HEK293 (cell line): ENCODE results near the gene BTK.

Experiments
- CTCF ChIA-PET: fragments of 350-600 bp; formaldehyde crosslinking; extraction: SDS; loops from one replicate; lab custom pipeline; 2021; ENCODE audit warnings: antibody characterized with exemption; lab: Yijun Ruan, JAX
- POLR2A ChIA-PET: fragments of 300-600 bp; formaldehyde crosslinking; extraction: SDS; loops from one replicate; lab custom pipeline; 2020; ENCODE audit warnings: antibody characterized with exemption, inconsistent platforms; lab: Yijun Ruan, JAX
- H3K27ac ChIP-seq: fragments of 200-500 bp; sonication (Bioruptor generic); 2 replicates; pipeline ENCODE4 v1.5.1; 2014; ENCODE audit warnings: low read depth, low read length, control low read depth, inconsistent platforms; ENCODE audit errors: extremely low read depth
- H3K36me3 ChIP-seq, 2 experiments: fragments of 200-500 bp in 1 of 2; sonication (Bioruptor generic) in 1 of 2; 1 replicate in 1 of 2; 2 replicates in 1 of 2; pipeline ENCODE4 v1.5.1; 2014 to 2017; ENCODE audit warnings: inconsistent platforms in 2 of 2, low read length in 2 of 2; ENCODE audit not compliant: control insufficient read depth in 2 of 2, insufficient read depth in 1 of 2
- H3K4me1 ChIP-seq: fragments of 200-500 bp; sonication (Bioruptor generic); 2 replicates; pipeline ENCODE4 v1.5.1; 2014; ENCODE audit warnings: mild to moderate bottlenecking, low read length, inconsistent platforms; ENCODE audit not compliant: control insufficient read depth, insufficient read depth
- H3K4me3 ChIP-seq: 2 replicates; pipeline ENCODE4 v1.5.1; 2011; ENCODE audit warnings: low read depth, mild to moderate bottlenecking, control low read depth, low read length, moderate library complexity
- H3K9me3 ChIP-seq: fragments of 200-500 bp; sonication (Bioruptor generic); 2 replicates; pipeline ENCODE4 v1.5.1; 2014; ENCODE audit warnings: low read depth, low read length, inconsistent platforms; ENCODE audit not compliant: control insufficient read depth, insufficient read depth
- HOXA7 ChIP-seq: sonication (generic); formaldehyde crosslinking; IDR thresholded peaks from 2 replicates; pipeline ENCODE4 v1.8.1; 2022; ENCODE audit warnings: missing genetic modification reagents, borderline replicate concordance
- KLF10 ChIP-seq: fragments of 450-650 bp; IDR thresholded peaks from 2 replicates; pipeline ENCODE4 v1.5.1; 2018; ENCODE audit warnings: missing biosample characterization, mild to moderate bottlenecking, missing genetic modification characterization
- MYNN ChIP-seq: fragments of 450-650 bp; formaldehyde crosslinking; IDR thresholded peaks from 2 replicates; pipeline ENCODE4 v1.5.1; 2016; ENCODE audit warnings: missing biosample characterization, missing genetic modification characterization, borderline replicate concordance
- MZF1 ChIP-seq: fragments of 450-650 bp; formaldehyde crosslinking; IDR thresholded peaks from 2 replicates; pipeline ENCODE4 v1.5.1; 2017; ENCODE audit warnings: missing biosample characterization, missing genetic modification characterization, borderline replicate concordance
- SETDB1 ChIP-seq: IDR thresholded peaks from one replicate; pipeline ENCODE4 v1.6.1; 2017; ENCODE audit warnings: mild to moderate bottlenecking, low read length, moderate library complexity, mixed read lengths; ENCODE audit not compliant: insufficient read length
- ZFP37 ChIP-seq: fragments of 450-650 bp; formaldehyde crosslinking; IDR thresholded peaks from 2 replicates; pipeline ENCODE4 v1.5.1; 2016; ENCODE audit warnings: missing biosample characterization, missing genetic modification characterization
- ZNF138 ChIP-seq: fragments of 450-650 bp; formaldehyde crosslinking; IDR thresholded peaks from 2 replicates; pipeline ENCODE4 v1.5.1; 2016; ENCODE audit warnings: missing biosample characterization, missing genetic modification characterization, borderline replicate concordance
- ZNF157 ChIP-seq: fragments of 450-650 bp; formaldehyde crosslinking; IDR thresholded peaks from 2 replicates; pipeline ENCODE4 v1.5.1; 2016; ENCODE audit warnings: missing biosample characterization, missing genetic modification characterization
- ZNF202 ChIP-seq: fragments of 450-650 bp; formaldehyde crosslinking; IDR thresholded peaks from 2 replicates; pipeline ENCODE4 v1.5.1; 2016; ENCODE audit warnings: missing biosample characterization, missing genetic modification characterization, borderline replicate concordance
- ZNF214 ChIP-seq: fragments of 450-650 bp; formaldehyde crosslinking; IDR thresholded peaks from 2 replicates; pipeline ENCODE4 v1.5.1; 2017; ENCODE audit warnings: missing biosample characterization, mild to moderate bottlenecking, missing genetic modification characterization, borderline replicate concordance
- ZNF302 ChIP-seq: fragments of 450-650 bp; formaldehyde crosslinking; IDR thresholded peaks from 2 replicates; pipeline ENCODE4 v1.5.1; 2016; ENCODE audit warnings: missing biosample characterization, missing genetic modification characterization, low read depth
- ZNF335 ChIP-seq: fragments of 450-650 bp; formaldehyde crosslinking; conservative IDR thresholded peaks from 2 replicates; pipeline ENCODE4 v1.5.1; 2016; ENCODE audit warnings: missing biosample characterization, missing genetic modification characterization
- ZNF350 ChIP-seq: fragments of 450-650 bp; formaldehyde crosslinking; IDR thresholded peaks from 2 replicates; pipeline ENCODE4 v1.5.0; 2017; ENCODE audit warnings: missing biosample characterization, mild to moderate bottlenecking, missing genetic modification characterization
- ZNF354C ChIP-seq: fragments of 450-650 bp; formaldehyde crosslinking; IDR thresholded peaks from 2 replicates; pipeline ENCODE4 v1.5.1; 2016; ENCODE audit warnings: missing biosample characterization, missing genetic modification characterization, low read depth, borderline replicate concordance
- ZNF416 ChIP-seq: fragments of 450-650 bp; formaldehyde crosslinking; IDR thresholded peaks from 2 replicates; pipeline ENCODE4 v1.5.1; 2016; ENCODE audit warnings: missing biosample characterization, missing genetic modification characterization
- ZNF558 ChIP-seq: fragments of 450-650 bp; formaldehyde crosslinking; IDR thresholded peaks from 2 replicates; pipeline ENCODE4 v1.5.1; 2016; ENCODE audit warnings: missing biosample characterization, missing genetic modification characterization
- ZNF610 ChIP-seq: fragments of 450-650 bp; formaldehyde crosslinking; IDR thresholded peaks from 2 replicates; pipeline ENCODE4 v1.5.1; 2016; ENCODE audit warnings: missing biosample characterization, missing genetic modification characterization, borderline replicate concordance
- ZNF654 ChIP-seq: fragments of 450-650 bp; formaldehyde crosslinking; IDR thresholded peaks from 2 replicates; pipeline ENCODE4 v1.5.1; 2016; ENCODE audit warnings: low read depth, missing biosample characterization, missing genetic modification characterization
- ZSCAN23 ChIP-seq: fragments of 450-650 bp; formaldehyde crosslinking; IDR thresholded peaks from 2 replicates; pipeline ENCODE4 v1.5.1; 2016; ENCODE audit warnings: missing biosample characterization, missing genetic modification characterization
- TF ChIP-seq, protein P1 (sequence below): fragments of 450-650 bp; formaldehyde crosslinking; IDR thresholded peaks from 2 replicates; pipeline ENCODE4 v1.5.1; 2016; ENCODE audit warnings: missing biosample characterization, missing genetic modification characterization
- TF ChIP-seq, protein P2 (sequence below): fragments of 450-650 bp; formaldehyde crosslinking; IDR thresholded peaks from 2 replicates; pipeline ENCODE4 v1.5.1; 2017; ENCODE audit warnings: missing biosample characterization, missing genetic modification characterization
- TF ChIP-seq, protein P3 (sequence below): fragments of 450-650 bp; formaldehyde crosslinking; IDR thresholded peaks from 2 replicates; pipeline ENCODE4 v1.5.1; 2016; ENCODE audit warnings: missing biosample characterization, missing genetic modification characterization
- TF ChIP-seq, protein P4 (sequence below): fragments of 450-650 bp; formaldehyde crosslinking; IDR thresholded peaks from 2 replicates; pipeline ENCODE4 v1.5.1; 2016; ENCODE audit warnings: missing biosample characterization, missing genetic modification characterization
- TF ChIP-seq, protein P5 (sequence below): fragments of 450-650 bp; formaldehyde crosslinking; IDR thresholded peaks from 2 replicates; pipeline ENCODE4 v1.5.1; 2017; ENCODE audit warnings: missing biosample characterization, mild to moderate bottlenecking, missing genetic modification characterization, moderate library complexity

Gene BTK

DNA sequence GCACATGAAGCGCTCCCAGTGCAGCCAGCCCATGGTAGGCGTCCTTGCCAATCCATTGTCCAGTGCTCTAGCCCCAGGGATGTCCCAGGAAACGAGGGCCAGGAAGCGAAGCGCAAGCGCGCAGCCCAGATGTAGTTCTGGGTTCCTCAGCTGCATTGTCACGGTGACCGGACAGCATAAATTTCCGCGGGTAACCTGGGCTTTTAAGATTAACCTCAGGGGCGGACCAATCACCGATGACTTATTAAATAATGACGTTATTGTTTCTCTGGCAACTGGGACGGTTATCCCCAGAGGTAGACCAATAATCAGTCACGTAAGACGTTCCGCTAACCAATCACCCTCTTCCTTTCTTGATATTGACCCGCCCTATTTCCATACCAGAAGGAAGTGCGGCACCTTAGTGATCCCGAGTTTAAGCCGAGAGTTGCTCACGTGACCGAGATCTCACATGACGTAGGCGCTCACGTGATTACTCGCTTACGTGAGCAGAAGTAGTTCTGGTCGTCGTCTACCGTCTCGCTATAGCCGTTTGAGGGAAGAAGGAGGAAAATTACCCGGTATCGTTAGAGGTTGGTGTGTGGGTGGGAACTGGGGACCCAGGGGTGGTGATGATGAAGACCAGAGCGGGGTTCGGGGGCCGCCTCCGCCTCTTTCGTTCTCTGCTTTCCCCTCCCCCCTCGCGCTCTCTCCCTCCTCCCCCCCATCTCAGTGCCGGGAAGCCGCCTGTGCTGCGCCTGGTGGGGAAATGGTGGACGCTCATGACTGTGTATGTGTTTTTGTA, 21.9 kb upstream of the BTK start, which contains the start of the genes GLA and HNRNPH2:
Gene GLA (minus strand): TSS at position 178 of the 784 bp plus-strand sequence. CDS start 22 bp downstream, at position 156.
Gene HNRNPH2 (plus strand): TSS at position 475 of the 784 bp plus-strand sequence. CDS start 3,767 bp downstream, outside the sequence.
- ChIA-PET CTCF (no interaction called here), POLR2A (interaction anchor here (1.0 to 1.9 kb wide), 4 partner anchors 10 to 61 kb away, joined by 3 to 22 read pairs (median 4); partner anchors contain the start of gene RPL36A)
- Histone ChIP-seq H3K4me1 (peaks cover 6% of the 10 kb centered on the region), H3K4me3 (peak within 1 kb of the TSS; percentile 47), H3K36me3 (peaks cover 13 to 28% of the 10 kb centered on the region in 2 experiments; a peak in 2 of 3 replicates), H3K9me3 (no peaks in the 10 kb centered on the region), H3K27ac (peak within 1 kb of the TSS; percentile 84)
- TF ChIP-seq ZNF654 (tag by site-specific recombination), result no peak
- peak; percentile 95 for TF ChIP-seq ZSCAN23 (tag by site-specific recombination)
- TF ChIP-seq MZF1 (tag by site-specific recombination), result no peak
- TF ChIP-seq, protein P1, sequence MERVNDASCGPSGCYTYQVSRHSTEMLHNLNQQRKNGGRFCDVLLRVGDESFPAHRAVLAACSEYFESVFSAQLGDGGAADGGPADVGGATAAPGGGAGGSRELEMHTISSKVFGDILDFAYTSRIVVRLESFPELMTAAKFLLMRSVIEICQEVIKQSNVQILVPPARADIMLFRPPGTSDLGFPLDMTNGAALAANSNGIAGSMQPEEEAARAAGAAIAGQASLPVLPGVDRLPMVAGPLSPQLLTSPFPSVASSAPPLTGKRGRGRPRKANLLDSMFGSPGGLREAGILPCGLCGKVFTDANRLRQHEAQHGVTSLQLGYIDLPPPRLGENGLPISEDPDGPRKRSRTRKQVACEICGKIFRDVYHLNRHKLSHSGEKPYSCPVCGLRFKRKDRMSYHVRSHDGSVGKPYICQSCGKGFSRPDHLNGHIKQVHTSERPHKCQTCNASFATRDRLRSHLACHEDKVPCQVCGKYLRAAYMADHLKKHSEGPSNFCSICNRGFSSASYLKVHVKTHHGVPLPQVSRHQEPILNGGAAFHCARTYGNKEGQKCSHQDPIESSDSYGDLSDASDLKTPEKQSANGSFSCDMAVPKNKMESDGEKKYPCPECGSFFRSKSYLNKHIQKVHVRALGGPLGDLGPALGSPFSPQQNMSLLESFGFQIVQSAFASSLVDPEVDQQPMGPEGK, result peak; percentile 91
- TF ChIP-seq, protein P2, sequence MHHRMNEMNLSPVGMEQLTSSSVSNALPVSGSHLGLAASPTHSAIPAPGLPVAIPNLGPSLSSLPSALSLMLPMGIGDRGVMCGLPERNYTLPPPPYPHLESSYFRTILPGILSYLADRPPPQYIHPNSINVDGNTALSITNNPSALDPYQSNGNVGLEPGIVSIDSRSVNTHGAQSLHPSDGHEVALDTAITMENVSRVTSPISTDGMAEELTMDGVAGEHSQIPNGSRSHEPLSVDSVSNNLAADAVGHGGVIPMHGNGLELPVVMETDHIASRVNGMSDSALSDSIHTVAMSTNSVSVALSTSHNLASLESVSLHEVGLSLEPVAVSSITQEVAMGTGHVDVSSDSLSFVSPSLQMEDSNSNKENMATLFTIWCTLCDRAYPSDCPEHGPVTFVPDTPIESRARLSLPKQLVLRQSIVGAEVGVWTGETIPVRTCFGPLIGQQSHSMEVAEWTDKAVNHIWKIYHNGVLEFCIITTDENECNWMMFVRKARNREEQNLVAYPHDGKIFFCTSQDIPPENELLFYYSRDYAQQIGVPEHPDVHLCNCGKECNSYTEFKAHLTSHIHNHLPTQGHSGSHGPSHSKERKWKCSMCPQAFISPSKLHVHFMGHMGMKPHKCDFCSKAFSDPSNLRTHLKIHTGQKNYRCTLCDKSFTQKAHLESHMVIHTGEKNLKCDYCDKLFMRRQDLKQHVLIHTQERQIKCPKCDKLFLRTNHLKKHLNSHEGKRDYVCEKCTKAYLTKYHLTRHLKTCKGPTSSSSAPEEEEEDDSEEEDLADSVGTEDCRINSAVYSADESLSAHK, result peak; percentile 69
- no peak for TF ChIP-seq SETDB1
- TF ChIP-seq ZNF138 (tag by site-specific recombination), result no peak
- TF ChIP-seq HOXA7 (CRISPR knock-in tag), result no peak
- TF ChIP-seq ZNF350, result peak; percentile 3
- TF ChIP-seq ZNF202 (tag by site-specific recombination), result no peak
- no peak for TF ChIP-seq ZNF416 (tag by site-specific recombination)
- TF ChIP-seq ZNF354C (tag by site-specific recombination), result no peak
- TF ChIP-seq, protein P3, sequence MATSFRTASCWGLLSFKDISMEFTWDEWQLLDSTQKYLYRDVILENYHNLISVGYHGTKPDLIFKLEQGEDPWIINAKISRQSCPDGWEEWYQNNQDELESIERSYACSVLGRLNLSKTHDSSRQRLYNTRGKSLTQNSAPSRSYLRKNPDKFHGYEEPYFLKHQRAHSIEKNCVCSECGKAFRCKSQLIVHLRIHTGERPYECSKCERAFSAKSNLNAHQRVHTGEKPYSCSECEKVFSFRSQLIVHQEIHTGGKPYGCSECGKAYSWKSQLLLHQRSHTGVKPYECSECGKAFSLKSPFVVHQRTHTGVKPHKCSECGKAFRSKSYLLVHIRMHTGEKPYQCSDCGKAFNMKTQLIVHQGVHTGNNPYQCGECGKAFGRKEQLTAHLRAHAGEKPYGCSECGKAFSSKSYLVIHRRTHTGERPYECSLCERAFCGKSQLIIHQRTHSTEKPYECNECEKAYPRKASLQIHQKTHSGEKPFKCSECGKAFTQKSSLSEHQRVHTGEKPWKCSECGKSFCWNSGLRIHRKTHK (tag by site-specific recombination), result no peak
- TF ChIP-seq ZFP37, result peak; percentile 91
- no peak for TF ChIP-seq ZNF335 (tag by site-specific recombination)
- 0 out of 2 replicates have a peak, but pooled peaks have one; percentile 37 for TF ChIP-seq ZNF302 (tag by site-specific recombination)
- TF ChIP-seq ZNF558 (tag by site-specific recombination), result no peak; the same call in none of the 2 replicates
- TF ChIP-seq, protein P4, sequence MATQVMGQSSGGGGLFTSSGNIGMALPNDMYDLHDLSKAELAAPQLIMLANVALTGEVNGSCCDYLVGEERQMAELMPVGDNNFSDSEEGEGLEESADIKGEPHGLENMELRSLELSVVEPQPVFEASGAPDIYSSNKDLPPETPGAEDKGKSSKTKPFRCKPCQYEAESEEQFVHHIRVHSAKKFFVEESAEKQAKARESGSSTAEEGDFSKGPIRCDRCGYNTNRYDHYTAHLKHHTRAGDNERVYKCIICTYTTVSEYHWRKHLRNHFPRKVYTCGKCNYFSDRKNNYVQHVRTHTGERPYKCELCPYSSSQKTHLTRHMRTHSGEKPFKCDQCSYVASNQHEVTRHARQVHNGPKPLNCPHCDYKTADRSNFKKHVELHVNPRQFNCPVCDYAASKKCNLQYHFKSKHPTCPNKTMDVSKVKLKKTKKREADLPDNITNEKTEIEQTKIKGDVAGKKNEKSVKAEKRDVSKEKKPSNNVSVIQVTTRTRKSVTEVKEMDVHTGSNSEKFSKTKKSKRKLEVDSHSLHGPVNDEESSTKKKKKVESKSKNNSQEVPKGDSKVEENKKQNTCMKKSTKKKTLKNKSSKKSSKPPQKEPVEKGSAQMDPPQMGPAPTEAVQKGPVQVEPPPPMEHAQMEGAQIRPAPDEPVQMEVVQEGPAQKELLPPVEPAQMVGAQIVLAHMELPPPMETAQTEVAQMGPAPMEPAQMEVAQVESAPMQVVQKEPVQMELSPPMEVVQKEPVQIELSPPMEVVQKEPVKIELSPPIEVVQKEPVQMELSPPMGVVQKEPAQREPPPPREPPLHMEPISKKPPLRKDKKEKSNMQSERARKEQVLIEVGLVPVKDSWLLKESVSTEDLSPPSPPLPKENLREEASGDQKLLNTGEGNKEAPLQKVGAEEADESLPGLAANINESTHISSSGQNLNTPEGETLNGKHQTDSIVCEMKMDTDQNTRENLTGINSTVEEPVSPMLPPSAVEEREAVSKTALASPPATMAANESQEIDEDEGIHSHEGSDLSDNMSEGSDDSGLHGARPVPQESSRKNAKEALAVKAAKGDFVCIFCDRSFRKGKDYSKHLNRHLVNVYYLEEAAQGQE (tag by site-specific recombination), result peak; percentile 42; the same call in 1 of the 2 replicates
- no peak for TF ChIP-seq KLF10
- no peak for TF ChIP-seq ZNF157 (tag by site-specific recombination)
- TF ChIP-seq ZNF610 (tag by site-specific recombination), result peak; percentile 88
- no peak for TF ChIP-seq ZNF214 (tag by site-specific recombination)
- TF ChIP-seq, protein P5, sequence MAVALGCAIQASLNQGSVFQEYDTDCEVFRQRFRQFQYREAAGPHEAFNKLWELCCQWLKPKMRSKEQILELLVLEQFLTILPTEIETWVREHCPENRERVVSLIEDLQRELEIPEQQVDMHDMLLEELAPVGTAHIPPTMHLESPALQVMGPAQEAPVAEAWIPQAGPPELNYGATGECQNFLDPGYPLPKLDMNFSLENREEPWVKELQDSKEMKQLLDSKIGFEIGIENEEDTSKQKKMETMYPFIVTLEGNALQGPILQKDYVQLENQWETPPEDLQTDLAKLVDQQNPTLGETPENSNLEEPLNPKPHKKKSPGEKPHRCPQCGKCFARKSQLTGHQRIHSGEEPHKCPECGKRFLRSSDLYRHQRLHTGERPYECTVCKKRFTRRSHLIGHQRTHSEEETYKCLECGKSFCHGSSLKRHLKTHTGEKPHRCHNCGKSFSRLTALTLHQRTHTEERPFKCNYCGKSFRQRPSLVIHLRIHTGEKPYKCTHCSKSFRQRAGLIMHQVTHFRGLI (tag by site-specific recombination), result no peak
- TF ChIP-seq MYNN (tag by site-specific recombination), result peak; percentile 81
